ENCODE data around the gene FANCC. TPM values are rescaled to one million over a fixed set of nuclear protein-coding genes. Genes with fewer than 3 reads are reported as not detected.

The FANCC gene
- total RNA-seq, 1 experiment from 2014 or later: 19.4 TPM

DNA sequence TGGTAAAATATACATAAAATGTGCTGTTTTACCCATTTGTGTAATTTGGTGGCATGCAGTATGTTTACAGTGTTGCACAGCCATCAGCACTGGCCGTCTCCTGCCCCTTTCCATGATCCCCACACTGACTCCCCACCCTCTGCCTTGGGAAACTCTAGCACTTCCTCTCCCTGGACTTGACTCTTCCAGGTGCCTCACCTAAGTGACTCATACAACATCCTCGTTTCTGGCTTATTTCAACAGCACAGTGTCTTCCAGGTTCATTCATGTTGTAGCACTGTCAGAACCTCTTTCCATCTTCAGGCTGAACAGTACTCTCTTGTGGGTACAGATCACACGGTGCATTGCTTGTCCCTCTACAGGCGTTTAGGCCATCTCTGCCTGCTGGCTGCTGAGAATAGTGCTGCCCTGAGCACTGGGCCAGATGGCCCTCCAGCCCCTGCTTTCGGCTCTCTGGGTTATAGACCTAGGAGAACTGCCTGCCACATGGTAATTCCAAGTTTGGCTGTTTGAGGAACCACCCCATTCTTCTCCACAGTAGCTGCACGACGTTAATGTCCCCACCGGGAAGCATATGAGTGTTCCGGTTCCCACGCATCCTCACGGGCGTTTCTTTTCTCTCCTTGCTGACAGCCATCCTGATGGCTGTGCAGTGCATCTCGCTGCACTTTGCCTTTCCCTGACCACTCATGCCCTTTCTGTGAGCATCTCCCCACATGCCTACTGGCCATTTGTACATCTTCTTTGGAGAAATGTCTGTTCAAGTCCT is 211.8 kb downstream of the FANCC start:
- no peaks in the 10 kb centered on the region for H3K79me2 ChIP-seq (ENCODE audit: insufficient read depth, low read length)
- H3K9ac ChIP-seq (ENCODE audit: low read length): no peak overlapping the region
- TF ChIP-seq CEBPB (IDR thresholded peaks at IDR 0.05; ENCODE audit: low read depth) (peak; percentile 52; the same call in 1 of the 2 replicates), YY1 (IDR thresholded peaks at IDR 0.05; ENCODE audit: extremely low read depth, insufficient replicate concordance, low read depth, low read length) (no peak), EZH2 (IDR thresholded peaks at IDR 0.05) (no peak), FOSL1 (IDR thresholded peaks at IDR 0.05; ENCODE audit: low read depth) (peak; percentile 56; the same call in 1 of the 2 replicates), TCF7L2 (IDR thresholded peaks at IDR 0.05; ENCODE audit: borderline replicate concordance, extremely low read depth, insufficient read depth, insufficient read length) (no peak), SIN3A (IDR thresholded peaks at IDR 0.05; ENCODE audit: low read depth) (no peak), JUND (IDR thresholded peaks at IDR 0.05) (peak; percentile 57), SP1 (IDR thresholded peaks at IDR 0.05; ENCODE audit: low read depth) (peak; percentile 44; the same call in 1 of the 2 replicates), POLR2AphosphoS5 (IDR thresholded peaks at IDR 0.05; ENCODE audit: low read depth, low read length) (peak; percentile 33; the same call in 1 of the 2 replicates), CBX3 (IDR thresholded peaks at IDR 0.05; ENCODE audit: low read depth) (no peak)
- H3K9me2 ChIP-seq (ENCODE audit: insufficient read depth): no peaks in the 10 kb centered on the region
- POLR2A ChIA-PET: no interaction called here
- H3K4me2 ChIP-seq (ENCODE audit: low read length): peak overlapping the region; percentile 43
- H3K4me3 ChIP-seq (replicated peaks in 1 of 2; ENCODE audit: low read depth in 1 of 2, low read length in 2 of 2): no peak overlapping the region
- DNase-seq (ENCODE audit: low read depth, low spot score) (no peak), ATAC-seq (peak; percentile 54)
- CTCF ChIA-PET: no interaction called here
- H3K4me1 ChIP-seq (ENCODE audit: control insufficient read depth in 1 of 2, insufficient read depth in 2 of 2, low read length in 2 of 2): peaks cover 0 to 12% of the 10 kb centered on the region in 2 experiments; a peak in 2 of 4 replicates
- H4K20me1 ChIP-seq (ENCODE audit: insufficient read depth): no peaks in the 10 kb centered on the region
- H3K27me3 ChIP-seq (ENCODE audit: insufficient read depth, low read length): no peaks in the 10 kb centered on the region
- intact Hi-C loops (cut with micrococcal nuclease): no loop called here
- H3K9me3 ChIP-seq (ENCODE audit: control insufficient read depth in 1 of 2, insufficient read depth in 1 of 2, low read depth in 1 of 2, low read length in 2 of 2): no peaks in the 10 kb centered on the region
- H2AFZ ChIP-seq (ENCODE audit: low read depth, low read length, poor library complexity, severe bottlenecking): no peak overlapping the region
- BruUV-seq (replicated peaks): no TSS peak
- H3K36me3 ChIP-seq (ENCODE audit: control insufficient read depth in 1 of 2, insufficient read depth in 2 of 2, low read length in 2 of 2): no peaks in the 10 kb centered on the region
- H3K27ac ChIP-seq (ENCODE audit: low read depth, low read length): no peak overlapping the region
- RAD21 ChIA-PET (ENCODE audit: low non-redundant PET in 1 of 2, low total read pairs in 2 of 2, uncharacterized antibody in 2 of 2, unreplicated experiment in 2 of 2): no interaction called here

DNA sequence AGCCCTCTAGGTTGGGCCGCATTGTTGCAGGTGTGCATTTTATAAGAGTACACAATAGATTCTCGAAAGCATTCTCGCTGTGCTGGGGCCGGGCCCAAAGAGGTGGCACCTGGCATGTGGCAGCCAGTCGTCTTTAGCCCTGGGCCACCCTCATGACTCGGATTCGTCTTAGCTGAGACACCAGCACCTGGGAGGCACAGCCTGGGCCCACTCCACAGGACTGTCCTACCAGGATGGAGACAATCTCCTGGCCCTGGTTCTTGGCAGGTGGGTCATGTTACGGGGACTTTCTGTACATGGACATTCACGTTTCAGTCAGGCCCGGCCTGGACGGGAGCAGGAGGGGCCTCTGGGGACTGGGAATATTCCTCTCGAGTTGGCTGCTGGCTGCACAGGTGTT is 212.5 kb downstream of the FANCC start:
- ATAC-seq (no peak), DNase-seq (ENCODE audit: low read depth, low spot score) (no peak)
- BruUV-seq (replicated peaks): no TSS peak
- ChIA-PET RAD21 (ENCODE audit: low non-redundant PET in 1 of 2, low total read pairs in 2 of 2, uncharacterized antibody in 2 of 2, unreplicated experiment in 2 of 2) (no interaction called here), POLR2A (no interaction called here), CTCF (no interaction called here)
- Histone ChIP-seq H3K79me2 (ENCODE audit: insufficient read depth, low read length) (no peaks in the 10 kb centered on the region), H3K27me3 (ENCODE audit: insufficient read depth, low read length) (no peaks in the 10 kb centered on the region), H3K4me3 (replicated peaks in 1 of 2; ENCODE audit: low read depth in 1 of 2, low read length in 2 of 2) (no peak overlapping the region), H3K4me1 (ENCODE audit: control insufficient read depth in 1 of 2, insufficient read depth in 2 of 2, low read length in 2 of 2) (peaks cover 0 to 12% of the 10 kb centered on the region in 2 experiments; a peak in 2 of 4 replicates), H3K36me3 (ENCODE audit: control insufficient read depth in 1 of 2, insufficient read depth in 2 of 2, low read length in 2 of 2) (no peaks in the 10 kb centered on the region), H4K20me1 (ENCODE audit: insufficient read depth) (no peaks in the 10 kb centered on the region), H3K4me2 (ENCODE audit: low read length) (no peak overlapping the region), H3K9me2 (ENCODE audit: insufficient read depth) (no peaks in the 10 kb centered on the region), H3K27ac (ENCODE audit: low read depth, low read length) (no peak overlapping the region), H2AFZ (ENCODE audit: low read depth, low read length, poor library complexity, severe bottlenecking) (no peak overlapping the region), H3K9ac (ENCODE audit: low read length) (no peak overlapping the region), H3K9me3 (ENCODE audit: control insufficient read depth in 1 of 2, insufficient read depth in 1 of 2, low read depth in 1 of 2, low read length in 2 of 2) (no peaks in the 10 kb centered on the region)
- no peak for TF ChIP-seq FOSL1 (IDR thresholded peaks at IDR 0.05; ENCODE audit: low read depth)
- intact Hi-C loops (cut with micrococcal nuclease): no loop called here
